Activated T-helper 1 cell treated with anti-CD3 and anti-CD28 coated beads, Interleukin-12 subunit alpha, Interleukin-12 subunit beta, Interleukin-2, Interleukin-4 antibody, amounts not matched to agents 30 ng/mL and 10 ng/mL and 1 ng/mL, durations not matched to agents 14 hours and 24 hours and 36 hours (primary cell): ENCODE data around the gene ATP12A. TPM values are rescaled to one million over a fixed set of nuclear protein-coding genes. Genes with fewer than 3 reads are reported as not detected.

Source experiments
- DNase-seq: peaks from one replicate; pipeline ENCODE4 v3.0.0; 2021; ENCODE audit warnings: low spot score
- H3K27ac Mint-ChIP-seq: one replicate; pipeline ENCODE4 v1.8.0; 2021; ENCODE audit warnings: mild to moderate bottlenecking, mixed read lengths
- H3K27me3 Mint-ChIP-seq: one replicate; pipeline ENCODE4 v1.8.0; 2022; ENCODE audit warnings: mild to moderate bottlenecking, moderate library complexity, mixed read lengths; ENCODE audit not compliant: insufficient read depth
- H3K36me3 Mint-ChIP-seq: one replicate; pipeline ENCODE4 v1.8.0; 2021; ENCODE audit warnings: low read depth, mixed read lengths
- H3K4me1 Mint-ChIP-seq: one replicate; pipeline ENCODE4 v1.8.0; 2021; ENCODE audit warnings: low read depth, mixed read lengths
- H3K4me3 Mint-ChIP-seq: one replicate; pipeline ENCODE4 v1.8.0; 2021; ENCODE audit warnings: mild to moderate bottlenecking, moderate library complexity, mixed read lengths
- H3K9me3 Mint-ChIP-seq: one replicate; pipeline ENCODE4 v1.8.0; 2021; ENCODE audit warnings: mixed read lengths
- intact Hi-C: fragments of 100-400 bp; cut with micrococcal nuclease; formaldehyde crosslinking; loops from one replicate; pipeline ENCODE4 v1.15.1; 2024
- total RNA-seq: library from RNA; stranded (reverse); gene quantifications from 2 replicates; pipeline ENCODE4 v1.2.3, GENCODE V29; 2022

Gene ATP12A
- total RNA-seq, 1 donor from 2014 or later: 0.16 TPM

DNA sequence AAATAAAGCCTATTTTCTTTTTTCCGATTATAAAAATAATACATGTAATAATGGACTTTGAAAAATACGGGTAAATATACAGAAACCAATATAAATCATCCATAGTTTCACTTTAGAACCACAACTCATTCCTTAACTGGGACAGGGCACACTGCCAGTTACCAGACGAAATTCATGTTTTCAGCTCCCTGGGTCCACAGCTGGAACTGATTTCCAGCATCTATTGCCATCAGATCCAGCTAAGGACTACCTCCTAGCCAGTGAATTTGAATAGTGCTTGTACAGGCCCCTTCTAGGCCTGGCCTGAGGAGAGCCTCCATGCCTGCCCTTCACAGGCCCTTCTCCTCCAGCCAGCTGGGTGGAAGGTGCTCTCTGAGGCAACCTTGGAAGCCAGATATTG is 30.0 kb upstream of the ATP12A start:
- intact Hi-C loops: no loop called here
- Mint-ChIP-seq H3K27ac (no peak overlapping the region), H3K9me3 (no peaks in the 10 kb centered on the region), H3K4me1 (peaks cover 14% of the 10 kb centered on the region), H3K27me3 (peaks cover 9% of the 10 kb centered on the region), H3K36me3 (no peaks in the 10 kb centered on the region), H3K4me3 (no peak overlapping the region)
- DNase-seq: no peak

DNA sequence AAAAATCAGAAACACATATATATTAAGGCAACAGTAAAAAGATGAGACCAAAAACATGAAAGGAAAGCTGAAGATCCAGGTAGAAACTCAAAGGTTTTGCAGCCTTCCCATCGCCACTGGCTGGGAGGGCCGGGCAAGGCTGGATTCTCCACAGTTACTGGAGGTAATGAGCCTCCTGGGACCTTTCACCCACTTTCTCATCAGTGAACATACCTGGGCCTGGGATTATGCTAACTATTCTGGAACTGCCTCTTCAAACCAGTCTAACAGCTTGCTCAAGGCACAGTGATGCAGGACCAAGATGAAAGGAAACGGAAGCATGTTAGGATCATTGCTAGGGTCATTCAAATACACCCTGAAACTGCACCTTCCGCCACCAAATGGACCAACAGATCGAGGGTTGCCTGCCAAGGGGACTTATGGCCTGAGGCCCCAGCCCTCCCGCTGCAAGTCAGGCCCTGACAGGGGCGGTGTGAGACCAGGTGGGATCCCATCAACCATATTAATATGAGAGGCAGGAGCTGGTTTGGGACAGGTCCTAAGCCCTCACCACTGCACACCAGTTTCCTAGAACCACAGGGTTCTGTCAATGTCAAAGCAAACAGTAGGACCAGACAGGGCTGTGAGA is 28.4 kb upstream of the ATP12A start:
- no peak overlapping the region for H3K27ac Mint-ChIP-seq
- no peaks in the 10 kb centered on the region for H3K9me3 Mint-ChIP-seq

DNA sequence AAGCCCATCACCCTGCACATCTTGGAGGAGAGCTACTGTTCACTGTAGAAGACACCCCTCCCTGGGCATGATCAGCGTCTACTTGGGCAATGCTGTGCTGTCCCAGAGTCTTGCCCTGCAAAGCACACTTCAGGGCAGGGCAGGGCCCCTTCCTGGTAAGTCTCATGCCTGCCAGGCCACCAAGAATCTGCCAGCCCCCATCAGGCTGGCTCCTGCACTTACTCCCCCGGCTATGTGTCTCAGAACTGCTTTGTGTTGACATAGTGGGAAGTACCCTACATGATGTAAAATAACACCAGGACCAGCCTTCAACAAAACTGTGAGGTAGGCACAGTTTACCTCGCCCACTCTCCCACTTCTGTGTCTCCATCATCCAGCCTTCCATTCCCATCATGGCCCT is 27.8 kb upstream of the ATP12A start:
- Mint-ChIP-seq H3K36me3 (no peaks in the 10 kb centered on the region), H3K27ac (no peak overlapping the region), H3K27me3 (peaks cover 5% of the 10 kb centered on the region), H3K4me3 (no peak overlapping the region), H3K9me3 (no peaks in the 10 kb centered on the region), H3K4me1 (peaks cover 14% of the 10 kb centered on the region)
- no peak for DNase-seq
- intact Hi-C loops: no loop called here

More for the DNA sequence above, 28.4 kb upstream of the ATP12A start:
- Mint-ChIP-seq H3K4me3 (no peak overlapping the region), H3K36me3 (no peaks in the 10 kb centered on the region), H3K4me1 (peaks cover 14% of the 10 kb centered on the region), H3K27me3 (peaks cover 5% of the 10 kb centered on the region)
- no peak for DNase-seq
- intact Hi-C loops: no loop called here

DNA sequence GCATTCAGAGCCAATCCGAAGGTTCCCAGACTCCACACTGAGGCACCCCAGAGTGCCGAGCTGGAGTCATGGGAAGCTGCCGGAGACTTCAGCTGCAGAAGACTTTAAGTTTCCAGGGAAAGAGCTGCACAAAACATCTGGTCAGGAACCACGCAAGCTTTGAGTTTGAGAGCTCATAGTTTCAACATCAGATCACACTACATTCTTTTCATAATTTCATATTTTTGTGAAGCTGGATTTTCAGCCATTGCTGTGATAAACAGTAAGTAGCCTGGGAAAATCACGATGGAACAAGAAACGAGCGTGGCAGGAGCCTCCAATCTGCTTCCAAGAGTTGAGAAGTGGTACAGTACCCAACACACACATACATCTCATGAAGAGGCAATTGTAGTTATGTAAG is 25.5 kb upstream of the ATP12A start:
- Mint-ChIP-seq H3K4me1 (peaks cover 5% of the 10 kb centered on the region), H3K9me3 (no peaks in the 10 kb centered on the region), H3K27me3 (peaks cover 11% of the 10 kb centered on the region), H3K36me3 (no peaks in the 10 kb centered on the region), H3K4me3 (no peak overlapping the region), H3K27ac (no peak overlapping the region)
- intact Hi-C loops: no loop called here
- DNase-seq: no peak

GRCh38 chr13:24659239-24659638 is 21.0 kb upstream of the ATP12A start:
- peaks cover 21% of the 10 kb centered on the region for H3K27me3 Mint-ChIP-seq
- DNase-seq: no peak
- intact Hi-C loops: no loop called here
- H3K4me1 Mint-ChIP-seq: no peaks in the 10 kb centered on the region
- no peaks in the 10 kb centered on the region for H3K36me3 Mint-ChIP-seq
- no peaks in the 10 kb centered on the region for H3K9me3 Mint-ChIP-seq
- H3K27ac Mint-ChIP-seq: no peak overlapping the region
- no peak overlapping the region for H3K4me3 Mint-ChIP-seq

DNA sequence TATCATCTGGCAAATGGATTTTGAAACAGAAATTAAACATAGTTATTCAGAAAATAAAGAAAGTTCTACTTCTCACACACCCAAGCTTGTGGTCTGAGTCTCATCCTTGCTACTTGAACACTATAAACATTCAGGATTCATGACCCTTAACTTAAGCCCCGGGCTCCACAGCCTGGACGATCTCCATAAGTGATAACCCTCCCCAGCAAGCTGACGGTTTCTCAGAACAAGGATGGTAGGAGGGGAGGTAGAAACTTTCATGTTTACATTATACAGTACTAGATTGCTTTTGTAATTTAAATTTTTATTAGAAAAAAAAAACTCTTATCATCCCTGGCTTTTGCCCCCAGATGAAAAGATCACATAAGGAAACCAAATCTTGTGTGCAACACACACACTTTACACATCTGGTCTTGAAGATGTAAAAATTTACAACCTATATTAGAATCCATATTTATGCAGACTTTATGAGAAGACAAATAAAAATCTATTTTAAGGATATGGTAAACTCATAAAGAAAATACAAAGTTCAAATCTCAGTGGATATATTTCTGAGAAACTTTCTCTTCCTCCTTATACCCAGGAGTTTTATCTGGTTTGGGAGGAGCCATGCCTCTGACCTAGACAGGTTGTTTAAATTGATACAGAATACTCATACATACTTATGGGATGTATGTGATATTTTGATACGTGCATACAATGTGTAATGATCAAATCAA is 20.0 kb upstream of the ATP12A start:
- Mint-ChIP-seq H3K27ac (no peak overlapping the region), H3K4me3 (no peak overlapping the region), H3K36me3 (no peaks in the 10 kb centered on the region), H3K4me1 (no peaks in the 10 kb centered on the region), H3K27me3 (peaks cover 20% of the 10 kb centered on the region), H3K9me3 (no peaks in the 10 kb centered on the region)
- DNase-seq: no peak
- intact Hi-C loops: no loop called here

DNA sequence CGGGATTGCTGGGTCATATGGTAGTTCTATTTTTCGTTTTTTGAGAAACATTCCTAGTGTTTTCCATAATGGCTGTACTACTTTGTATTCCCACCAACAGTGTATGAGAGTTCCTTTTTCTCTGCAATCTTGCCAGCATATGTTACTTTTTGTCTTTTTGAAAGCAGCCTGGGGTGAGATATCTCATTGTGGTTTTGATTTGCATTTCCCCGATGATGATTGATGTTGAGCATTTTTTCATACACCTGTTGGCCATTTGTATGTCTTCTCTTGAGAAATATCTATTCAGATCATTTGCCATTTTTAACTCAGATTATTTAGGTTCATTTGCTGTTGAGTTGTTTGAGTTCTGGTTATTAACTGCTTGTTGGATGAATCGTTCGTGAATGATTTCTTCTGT is 18.5 kb upstream of the ATP12A start:
- Mint-ChIP-seq H3K27ac (no peak overlapping the region), H3K9me3 (no peaks in the 10 kb centered on the region), H3K4me1 (no peaks in the 10 kb centered on the region), H3K27me3 (peaks cover 20% of the 10 kb centered on the region), H3K36me3 (no peaks in the 10 kb centered on the region), H3K4me3 (no peak overlapping the region)
- DNase-seq: no peak
- intact Hi-C loops: no loop called here

GRCh38 chr13:24662195-24663088 is 17.8 kb upstream of the ATP12A start:
- H3K9me3 Mint-ChIP-seq: no peaks in the 10 kb centered on the region
- intact Hi-C loops: no loop called here

GRCh38 chr13:24663089-24663395 is 17.2 kb upstream of the ATP12A start:
- H3K27me3 Mint-ChIP-seq: peaks cover 20% of the 10 kb centered on the region
- H3K4me3 Mint-ChIP-seq: no peak overlapping the region
- H3K4me1 Mint-ChIP-seq: no peaks in the 10 kb centered on the region
- no peak overlapping the region for H3K27ac Mint-ChIP-seq
- H3K36me3 Mint-ChIP-seq: no peaks in the 10 kb centered on the region
- intact Hi-C loops: no loop called here
- no peak for DNase-seq
- H3K9me3 Mint-ChIP-seq: no peaks in the 10 kb centered on the region

More at GRCh38 chr13:24662195-24663088, 17.8 kb upstream of the ATP12A start:
- Mint-ChIP-seq H3K27ac (no peak overlapping the region), H3K27me3 (peaks cover 20% of the 10 kb centered on the region), H3K36me3 (no peaks in the 10 kb centered on the region), H3K4me1 (no peaks in the 10 kb centered on the region), H3K4me3 (no peak overlapping the region)
- no peak for DNase-seq

DNA sequence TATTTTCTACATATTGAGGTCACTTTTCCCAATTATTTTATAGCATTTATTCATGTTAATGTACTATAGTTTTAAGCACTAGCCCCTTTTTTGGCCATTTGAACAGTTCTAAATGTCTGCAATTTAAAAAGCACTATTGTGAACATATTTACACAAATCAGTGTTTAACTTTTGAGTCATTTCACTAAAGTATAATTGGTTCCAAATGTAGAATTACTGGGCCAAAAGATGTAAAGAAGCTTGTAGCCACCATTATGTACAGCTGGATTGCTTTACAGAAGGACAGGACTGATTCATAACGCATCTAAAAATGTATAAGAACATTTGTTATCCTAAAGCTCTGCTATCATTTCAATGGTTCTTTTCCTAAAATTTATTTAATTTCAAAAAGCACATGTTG is 16.6 kb upstream of the ATP12A start:
- intact Hi-C loops: no loop called here
- Mint-ChIP-seq H3K36me3 (no peaks in the 10 kb centered on the region), H3K4me1 (no peaks in the 10 kb centered on the region), H3K4me3 (no peak overlapping the region), H3K27me3 (peaks cover 20% of the 10 kb centered on the region), H3K9me3 (no peaks in the 10 kb centered on the region), H3K27ac (no peak overlapping the region)
- DNase-seq: no peak

DNA sequence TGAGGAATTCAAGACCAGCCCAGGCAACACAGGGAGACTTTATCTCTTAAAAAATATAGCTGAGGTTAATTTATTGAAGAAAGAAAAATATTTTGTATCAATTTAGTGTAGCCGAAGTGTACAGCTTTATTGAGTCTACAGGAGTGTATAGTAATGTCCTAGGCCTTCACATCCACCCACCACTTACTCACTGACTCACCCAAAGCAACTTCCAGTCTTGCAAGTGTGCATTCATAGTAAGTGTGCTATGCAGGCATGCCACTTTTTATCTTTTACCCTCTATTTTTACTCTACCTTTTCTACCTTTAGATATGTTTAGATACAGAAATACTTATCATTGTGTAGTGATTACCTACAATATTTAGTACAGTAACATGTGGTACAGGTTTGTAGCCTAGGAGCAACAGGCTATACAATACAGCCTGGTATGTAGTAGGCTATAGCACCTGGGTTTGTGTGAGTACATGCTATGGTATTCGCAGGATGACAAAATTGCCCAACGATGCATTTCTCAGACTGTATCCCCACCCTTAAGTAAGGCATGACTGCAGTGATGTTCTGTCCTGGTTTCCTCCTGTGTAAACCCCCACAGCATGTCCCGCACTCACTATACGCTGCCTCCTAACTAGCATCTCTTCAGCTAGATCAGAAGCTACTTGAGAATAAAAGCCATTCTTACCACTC is 15.3 kb upstream of the ATP12A start:
- Mint-ChIP-seq H3K36me3 (no peaks in the 10 kb centered on the region), H3K4me1 (no peaks in the 10 kb centered on the region), H3K27me3 (peaks cover 14% of the 10 kb centered on the region), H3K27ac (no peak overlapping the region), H3K4me3 (no peak overlapping the region), H3K9me3 (no peaks in the 10 kb centered on the region)
- intact Hi-C loops: no loop called here
- DNase-seq: no peak

- Mint-ChIP-seq H3K9me3 (no peaks in the 10 kb centered on the region), H3K4me3 (no peak overlapping the region), H3K27me3 (peaks cover 13% of the 10 kb centered on the region), H3K4me1 (peaks cover 15% of the 10 kb centered on the region), H3K27ac (no peak overlapping the region), H3K36me3 (no peaks in the 10 kb centered on the region)
- intact Hi-C loops: no loop called here
- no peak for DNase-seq
These were observed 11.7 kb upstream of the ATP12A start for GRCh38 chr13:24668511-24668910.
